ENCODE measurements around the gene USP16. TPM values are rescaled to one million over a fixed set of nuclear protein-coding genes. Genes with fewer than 3 reads are reported as not detected.

The USP16 gene
- polyA plus RNA-seq, 6 donors from 2014 or later, result 18.2 to 31.9 (median 23.0) TPM

DNA sequence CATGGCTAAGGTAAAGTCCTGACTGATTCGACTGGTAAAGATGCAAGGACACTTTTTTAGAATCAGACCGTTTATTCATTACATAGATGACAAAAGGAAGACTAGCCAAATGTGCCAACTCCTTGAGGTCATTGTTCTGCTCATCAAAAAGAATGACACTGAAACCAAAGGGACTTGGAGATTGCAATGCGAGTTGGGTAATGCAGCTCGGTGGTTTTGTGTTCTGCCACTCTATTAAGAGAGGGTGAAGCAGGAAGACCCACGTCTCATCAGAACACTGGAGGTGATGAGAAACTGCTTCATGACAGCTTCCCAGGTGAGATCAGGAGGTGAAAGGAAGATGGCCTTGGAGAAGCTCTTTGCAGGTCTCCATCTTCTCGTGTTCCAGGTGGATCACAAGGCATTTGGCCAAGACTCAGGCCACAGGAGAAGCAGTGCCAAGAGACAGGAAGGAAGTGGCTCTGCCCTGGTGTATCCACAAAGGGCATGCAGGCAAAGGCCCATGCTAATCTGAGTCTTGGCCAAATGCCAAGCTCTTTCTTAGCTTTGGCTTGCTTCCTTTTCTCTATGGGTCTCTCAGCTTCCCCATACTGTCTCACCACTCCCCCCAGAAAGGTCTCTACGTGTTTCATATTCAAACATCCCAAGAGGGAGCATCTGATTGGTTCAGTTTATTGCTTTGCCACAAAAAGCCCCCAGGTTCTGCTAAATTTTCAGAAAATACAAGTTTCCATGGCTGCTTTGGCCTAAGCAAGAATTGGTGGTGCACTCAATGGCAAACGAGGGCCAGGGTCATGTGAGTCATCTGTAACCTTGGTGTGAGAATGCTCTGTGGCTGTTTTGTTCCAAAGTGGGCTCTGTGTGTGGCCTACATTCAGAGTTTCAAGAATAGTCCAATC lies 54.6 kb downstream of the USP16 start:
- H3K27me3 Mint-ChIP-seq, result no peaks in the 10 kb centered on the region
- H3K9me3 Mint-ChIP-seq, result peaks cover 0 to 4% (median 0%) of the 10 kb centered on the region in 7 donors
- H3K4me3 Mint-ChIP-seq, result peak overlapping the region; percentile 36 to 99 (median 67)
- ATAC-seq (ENCODE audit: low read depth in 2 of 2) (peak; percentile 43 to 58), DNase-seq (peak; percentile 47)
- H3K27ac Mint-ChIP-seq, result peak overlapping the region; percentile 64 to 94 (median 74)
- peaks cover 33 to 44% (median 38%) of the 10 kb centered on the region in 3 donors for H3K4me1 Mint-ChIP-seq
- H3K36me3 Mint-ChIP-seq, result no peaks in the 10 kb centered on the region

DNA sequence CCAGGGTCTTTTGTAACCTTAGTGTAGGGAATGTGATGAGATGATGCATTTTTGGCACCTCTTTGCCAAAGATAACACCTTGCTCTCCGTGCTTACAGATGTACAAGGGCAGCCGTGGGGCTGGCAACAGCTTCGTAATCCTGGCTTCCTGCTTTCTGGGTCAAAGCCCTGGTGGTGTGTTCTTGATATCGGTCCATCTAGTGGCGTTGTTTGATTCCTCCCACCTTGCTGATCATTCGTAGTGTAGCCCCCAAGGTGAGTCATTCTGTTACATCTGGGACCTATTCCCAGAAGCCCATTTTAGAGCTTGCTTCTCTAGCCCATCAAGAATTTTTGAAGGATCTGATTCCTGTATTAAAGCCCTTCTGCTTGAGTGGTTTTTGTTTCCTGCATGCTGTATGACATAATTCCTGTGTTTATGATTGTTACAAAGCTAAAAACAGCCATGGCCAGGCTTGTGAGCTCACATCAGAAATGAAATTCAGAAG lies 56.0 kb downstream of the USP16 start:
- H3K36me3 Mint-ChIP-seq, result no peaks in the 10 kb centered on the region
- ATAC-seq (ENCODE audit: low read depth in 2 of 2), result no peak
- no peaks in the 10 kb centered on the region for H3K27me3 Mint-ChIP-seq
- H3K9me3 Mint-ChIP-seq, result peaks cover 0 to 3% (median 0%) of the 10 kb centered on the region in 7 donors
- H3K4me1 Mint-ChIP-seq, result peaks cover 29 to 41% (median 38%) of the 10 kb centered on the region in 3 donors
- no peak for DNase-seq
- H3K4me3 Mint-ChIP-seq, result peak overlapping the region in 4 of 8 donors; percentile 20 to 74 (median 58)
- H3K27ac Mint-ChIP-seq, result peak overlapping the region in 4 of 6 donors; percentile 59 to 80 (median 75)

DNA sequence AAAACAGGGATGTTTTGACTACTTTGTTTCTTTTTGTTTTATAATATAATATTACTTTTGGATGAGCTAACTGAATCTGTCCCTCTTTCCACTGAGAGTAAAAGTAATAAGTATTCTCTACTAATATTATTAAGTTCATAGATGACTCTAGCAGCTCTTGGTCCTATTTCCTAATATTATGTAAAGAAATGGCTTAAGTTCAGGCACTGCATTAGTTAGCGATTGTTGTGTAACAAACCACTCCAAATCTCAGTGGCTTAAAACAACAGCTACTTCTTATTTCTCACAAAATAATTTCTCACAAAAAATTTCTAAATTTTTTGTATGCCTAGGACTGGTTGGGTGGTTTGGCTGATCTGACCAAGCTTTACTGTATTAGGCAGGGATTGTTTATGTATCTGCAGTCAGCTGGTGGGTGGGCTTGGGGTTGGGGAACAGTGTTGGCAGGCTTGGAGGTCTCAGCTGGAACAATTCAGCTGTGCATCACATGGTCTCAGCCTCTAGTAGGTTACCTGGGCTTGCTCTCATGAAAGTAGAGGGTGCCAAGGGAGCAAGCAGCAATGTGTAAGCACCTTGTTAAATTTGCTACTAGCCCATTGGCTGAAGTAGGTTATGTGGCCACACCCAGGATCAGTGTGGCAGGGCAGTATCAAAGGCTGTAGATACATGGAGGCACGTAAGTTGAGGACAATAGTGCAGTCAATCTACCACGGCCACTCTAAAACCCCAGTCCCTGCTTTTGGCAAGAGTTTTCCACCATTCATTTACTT lies 57.8 kb downstream of the USP16 start:
- H3K9me3 Mint-ChIP-seq, result no peaks in the 10 kb centered on the region
- peak overlapping the region in 2 of 6 donors; percentile 15 to 27 for H3K27ac Mint-ChIP-seq
- DNase-seq (no peak), ATAC-seq (ENCODE audit: low read depth in 2 of 2) (no peak)
- H3K4me1 Mint-ChIP-seq, result peaks cover 28 to 31% (median 29%) of the 10 kb centered on the region in 3 donors
- H3K27me3 Mint-ChIP-seq, result no peaks in the 10 kb centered on the region
- H3K36me3 Mint-ChIP-seq, result peaks cover 0 to 7% of the 10 kb centered on the region in 2 donors
- peak overlapping the region in 1 of 8 donors; percentile 59 for H3K4me3 Mint-ChIP-seq

DNA sequence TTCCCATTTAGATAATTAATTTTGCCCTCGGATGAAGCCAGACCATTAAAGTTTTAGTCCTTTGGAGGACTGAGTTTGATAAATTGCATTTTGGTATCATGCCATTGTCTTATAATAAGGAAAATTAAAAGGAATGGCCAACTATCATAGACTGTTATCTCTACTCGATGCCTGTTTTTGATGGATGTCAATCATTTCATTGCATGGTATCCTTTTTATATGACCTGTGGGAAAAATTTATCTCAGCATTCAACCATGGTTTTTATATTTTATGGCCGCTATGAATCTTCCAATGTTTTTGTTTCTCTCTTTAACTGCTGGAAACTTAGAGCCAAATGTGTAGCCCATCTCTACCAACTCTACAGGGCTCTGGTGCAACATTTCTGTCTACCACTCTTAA lies 58.8 kb downstream of the USP16 start:
- DNase-seq (no peak), ATAC-seq (ENCODE audit: low read depth in 2 of 2) (no peak)
- no peak overlapping the region for H3K27ac Mint-ChIP-seq
- H3K9me3 Mint-ChIP-seq, result no peaks in the 10 kb centered on the region
- H3K4me3 Mint-ChIP-seq, result no peak overlapping the region
- H3K4me1 Mint-ChIP-seq, result peaks cover 22 to 25% (median 23%) of the 10 kb centered on the region in 3 donors
- no peaks in the 10 kb centered on the region for H3K27me3 Mint-ChIP-seq
- H3K36me3 Mint-ChIP-seq, result peaks cover 0 to 7% of the 10 kb centered on the region in 2 donors

DNA sequence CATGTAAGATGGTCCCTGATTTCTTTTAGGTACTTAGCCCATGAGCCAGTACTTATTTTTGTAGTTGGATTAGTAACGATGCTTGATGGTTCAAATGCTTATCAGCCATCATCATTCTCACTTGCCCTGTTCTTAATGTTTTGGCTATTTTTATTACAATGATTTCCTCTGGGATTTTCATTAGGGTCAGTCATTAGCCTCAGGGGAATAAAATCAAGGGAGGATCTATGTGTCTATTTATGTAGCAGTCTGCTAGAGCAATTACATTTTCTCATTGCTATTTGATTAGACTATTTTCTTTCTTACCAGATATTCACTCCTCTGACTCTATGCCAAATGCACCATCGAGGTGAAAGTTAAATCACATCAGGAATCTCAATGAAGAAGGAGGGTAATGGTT lies 59.9 kb downstream of the USP16 start:
- H3K4me1 Mint-ChIP-seq, result peaks cover 13 to 14% (median 13%) of the 10 kb centered on the region in 3 donors
- no peaks in the 10 kb centered on the region for H3K27me3 Mint-ChIP-seq
- H3K27ac Mint-ChIP-seq, result no peak overlapping the region
- H3K36me3 Mint-ChIP-seq, result peaks cover 0 to 7% of the 10 kb centered on the region in 2 donors
- H3K4me3 Mint-ChIP-seq, result no peak overlapping the region
- no peak for DNase-seq
- no peaks in the 10 kb centered on the region for H3K9me3 Mint-ChIP-seq
- ATAC-seq (ENCODE audit: low read depth in 2 of 2), result no peak

DNA sequence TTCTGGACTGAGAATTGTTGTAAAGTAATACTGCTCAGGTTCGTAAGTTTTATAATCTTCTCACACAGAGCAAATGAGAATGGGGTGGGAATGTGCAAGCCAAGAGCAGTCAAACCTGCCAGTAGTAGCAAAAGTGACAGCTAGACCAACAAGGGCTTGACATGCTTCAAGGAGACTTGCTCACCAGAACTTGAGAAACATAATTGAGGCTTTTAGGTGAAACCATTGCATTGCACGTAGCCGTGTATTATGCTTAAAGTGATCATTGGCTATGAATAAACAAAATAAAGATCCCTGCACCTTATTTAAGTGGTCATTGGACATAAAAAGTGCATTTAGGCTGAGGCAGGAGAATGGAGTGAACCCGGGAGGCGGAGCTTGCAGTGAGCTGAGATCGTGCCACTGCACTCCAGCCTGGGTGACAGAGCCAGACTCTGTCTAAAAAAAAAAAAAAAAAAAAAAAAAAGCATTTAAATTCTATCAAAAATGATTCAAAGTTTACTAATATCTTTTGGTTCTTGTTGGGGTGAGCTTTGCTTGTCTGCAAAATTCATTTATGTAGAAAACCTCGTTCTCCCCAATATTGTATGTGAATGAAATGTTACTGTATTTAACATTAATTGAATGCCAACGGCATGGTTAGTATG lies 60.8 kb downstream of the USP16 start:
- Mint-ChIP-seq H3K4me3 (no peak overlapping the region), H3K27me3 (no peaks in the 10 kb centered on the region), H3K9me3 (no peaks in the 10 kb centered on the region), H3K27ac (no peak overlapping the region), H3K36me3 (peaks cover 0 to 7% of the 10 kb centered on the region in 2 donors), H3K4me1 (peaks cover 5 to 8% (median 7%) of the 10 kb centered on the region in 3 donors)
- DNase-seq (no peak), ATAC-seq (ENCODE audit: low read depth in 2 of 2) (no peak)

DNA sequence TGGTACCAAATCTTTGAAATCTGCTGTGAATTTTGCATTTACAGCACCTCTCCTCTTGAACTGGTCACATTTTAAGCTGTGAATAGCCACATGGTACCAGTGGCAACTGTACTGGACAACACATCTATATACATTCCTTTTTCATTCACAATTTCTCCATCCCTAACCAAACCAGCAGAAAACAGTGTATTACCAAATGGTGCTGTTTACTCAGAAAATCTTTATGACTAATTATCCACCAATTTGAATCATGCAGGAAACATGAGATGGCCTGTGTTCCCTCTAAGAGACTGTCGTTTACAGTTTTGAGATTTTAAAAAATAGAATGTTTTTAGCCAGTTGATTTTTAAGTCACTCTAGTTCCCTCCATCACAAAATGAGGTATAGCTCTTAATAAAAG lies 66.6 kb downstream of the USP16 start:
- ATAC-seq (ENCODE audit: low read depth in 2 of 2), result no peak
- H3K4me1 Mint-ChIP-seq, result peaks cover 0 to 3% (median 0%) of the 10 kb centered on the region in 3 donors
- H3K4me3 Mint-ChIP-seq, result no peak overlapping the region
- H3K27ac Mint-ChIP-seq, result no peak overlapping the region
- H3K36me3 Mint-ChIP-seq, result peaks cover 5 to 7% of the 10 kb centered on the region in 2 donors
- no peak for DNase-seq
- no peaks in the 10 kb centered on the region for H3K9me3 Mint-ChIP-seq
- no peaks in the 10 kb centered on the region for H3K27me3 Mint-ChIP-seq

DNA sequence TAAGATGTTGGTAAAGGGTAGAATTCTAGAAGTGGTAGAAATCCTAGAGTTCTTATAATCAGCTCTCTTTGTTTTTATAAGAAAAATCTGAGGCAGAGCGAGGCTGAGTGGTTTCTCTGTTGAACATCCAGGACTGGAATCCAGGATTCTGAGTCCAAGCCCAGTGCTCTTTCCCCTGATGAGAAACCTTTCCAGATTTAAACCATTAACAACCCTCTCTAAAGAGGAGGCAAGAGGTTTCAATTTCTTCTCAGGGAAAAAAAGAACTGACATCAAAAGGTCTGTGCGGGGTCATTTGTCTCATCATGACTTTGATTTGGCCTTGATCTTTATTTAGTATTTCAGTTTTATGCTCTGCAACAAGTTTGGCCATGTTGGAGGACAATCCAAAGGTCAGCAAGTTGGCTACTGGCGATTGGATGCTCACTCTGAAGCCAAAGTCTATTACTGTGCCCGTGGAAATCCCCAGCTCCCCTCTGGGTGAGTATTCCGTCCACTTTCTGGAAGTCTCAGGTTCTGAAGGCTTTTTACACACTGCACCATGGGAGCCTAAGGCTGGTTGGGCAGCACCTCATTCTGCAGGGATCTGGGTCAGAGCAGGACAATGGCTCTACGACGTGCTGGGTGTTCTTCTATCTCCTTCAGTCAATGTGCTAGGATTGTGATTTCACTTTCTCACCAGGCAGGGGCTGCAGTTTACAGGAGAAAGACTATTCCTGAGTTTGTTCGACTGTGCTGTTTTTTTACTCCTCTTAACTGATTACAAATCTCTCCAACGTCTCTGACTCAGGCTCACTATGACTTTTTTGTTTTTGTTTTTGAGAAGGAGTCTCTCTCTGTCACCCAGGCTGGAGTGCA lies 67.9 kb downstream of the USP16 start:
- H3K4me1 Mint-ChIP-seq, result peaks cover 0 to 3% (median 0%) of the 10 kb centered on the region in 3 donors
- no peak overlapping the region for H3K4me3 Mint-ChIP-seq
- ATAC-seq (ENCODE audit: low read depth in 2 of 2) (no peak), DNase-seq (no peak)
- H3K27me3 Mint-ChIP-seq, result no peaks in the 10 kb centered on the region
- H3K9me3 Mint-ChIP-seq, result no peaks in the 10 kb centered on the region
- peaks cover 0 to 5% of the 10 kb centered on the region in 2 donors for H3K36me3 Mint-ChIP-seq
- peak overlapping the region in 2 of 6 donors; percentile 36 to 86 for H3K27ac Mint-ChIP-seq

DNA sequence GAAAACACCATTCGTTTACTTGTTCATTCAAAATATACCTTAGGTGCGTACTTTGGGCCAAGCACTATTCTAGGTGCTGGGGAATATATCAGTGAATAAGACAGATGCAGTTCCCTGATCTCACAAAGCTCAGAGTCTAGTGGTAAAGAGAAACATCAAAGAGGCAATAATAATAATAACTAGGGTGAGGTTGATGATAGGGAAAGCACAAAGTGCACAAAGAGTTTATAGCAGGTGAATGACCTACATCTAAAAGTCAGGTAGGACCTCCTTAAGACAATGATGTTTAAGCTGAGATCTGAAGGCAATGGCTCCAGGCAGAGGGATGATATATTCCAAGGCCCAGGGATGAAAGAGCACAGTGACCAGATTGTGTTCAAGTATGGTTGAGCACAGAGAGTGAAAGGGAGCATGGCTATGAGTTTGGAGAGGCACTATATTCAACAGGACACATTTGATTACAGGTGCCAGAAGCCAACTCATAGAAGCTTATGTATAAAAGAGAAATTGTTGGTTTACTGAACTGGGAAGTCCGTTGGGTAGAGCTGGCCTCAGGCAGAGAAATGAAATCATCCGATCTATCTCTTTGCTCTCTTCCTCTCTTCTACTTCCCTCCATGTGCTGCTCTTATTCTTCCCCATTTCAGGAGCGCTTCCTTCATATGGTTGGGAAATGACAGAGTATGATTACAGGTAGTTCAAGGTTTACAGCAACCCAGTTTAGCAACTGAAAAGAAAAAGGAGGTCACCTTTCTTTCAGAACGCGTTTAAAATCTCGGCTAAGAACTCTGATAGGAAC lies 71.9 kb downstream of the USP16 start:
- Mint-ChIP-seq H3K4me3 (no peak overlapping the region), H3K9me3 (peaks cover 0 to 4% (median 0%) of the 10 kb centered on the region in 7 donors), H3K27me3 (no peaks in the 10 kb centered on the region), H3K4me1 (peaks cover 7 to 10% (median 7%) of the 10 kb centered on the region in 3 donors), H3K27ac (peak overlapping the region in 4 of 6 donors; percentile 11 to 36 (median 22)), H3K36me3 (peaks cover 5 to 8% of the 10 kb centered on the region in 2 donors)
- DNase-seq, result no peak
- no peak for ATAC-seq (ENCODE audit: low read depth in 2 of 2)

DNA sequence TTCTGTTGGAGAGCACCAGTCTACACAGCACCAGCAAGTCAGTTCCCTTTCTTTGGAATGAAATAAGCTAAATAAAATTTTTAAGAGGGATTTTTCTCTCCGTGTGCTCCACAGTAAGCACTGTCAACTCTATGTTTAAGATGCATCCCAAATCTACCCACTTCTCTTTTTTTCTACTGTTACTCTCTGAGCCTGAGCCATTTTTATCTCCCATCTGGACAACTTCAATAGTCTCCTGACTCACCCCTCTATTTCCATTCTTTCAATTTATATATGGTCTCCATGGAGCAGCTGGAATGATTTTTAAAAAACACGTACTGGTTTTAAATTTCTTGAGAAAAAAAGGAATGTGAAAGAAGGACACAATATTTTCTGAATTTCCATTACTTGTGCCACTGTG lies 73.7 kb downstream of the USP16 start:
- peaks cover 7 to 10% (median 7%) of the 10 kb centered on the region in 3 donors for H3K4me1 Mint-ChIP-seq
- H3K4me3 Mint-ChIP-seq, result no peak overlapping the region
- no peaks in the 10 kb centered on the region for H3K27me3 Mint-ChIP-seq
- no peak overlapping the region for H3K27ac Mint-ChIP-seq
- ATAC-seq (ENCODE audit: low read depth in 2 of 2) (no peak), DNase-seq (no peak)
- peaks cover 0 to 8% of the 10 kb centered on the region in 2 donors for H3K36me3 Mint-ChIP-seq
- peaks cover 0 to 4% (median 0%) of the 10 kb centered on the region in 7 donors for H3K9me3 Mint-ChIP-seq

DNA sequence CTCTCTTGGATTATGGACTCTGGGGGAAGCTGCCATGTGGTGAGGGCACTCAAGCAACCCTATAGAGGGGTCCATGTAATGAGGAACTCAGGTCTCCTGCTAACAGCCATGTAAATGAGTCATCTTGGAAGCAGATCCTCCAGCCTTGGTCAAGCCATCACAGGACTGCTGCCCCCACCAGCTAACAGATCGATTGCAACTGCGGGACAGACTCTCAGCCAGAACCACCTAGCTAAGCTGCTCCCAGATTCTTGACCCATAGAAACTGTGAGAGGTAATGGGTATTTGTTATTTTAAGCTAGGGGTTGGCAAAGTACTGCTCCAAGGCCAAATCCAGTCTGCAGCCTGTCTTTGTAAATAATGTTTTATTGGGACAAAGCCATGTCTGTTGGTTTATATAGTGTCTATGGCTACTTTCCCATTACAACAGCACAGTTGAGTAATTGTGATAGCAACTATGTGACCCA lies 78.4 kb downstream of the USP16 start:
- H3K36me3 Mint-ChIP-seq, result peaks cover 4 to 15% of the 10 kb centered on the region in 2 donors
- peaks cover 7 to 10% (median 7%) of the 10 kb centered on the region in 3 donors for H3K4me1 Mint-ChIP-seq
- DNase-seq, result no peak
- peaks cover 0 to 4% (median 0%) of the 10 kb centered on the region in 7 donors for H3K9me3 Mint-ChIP-seq
- no peak overlapping the region for H3K4me3 Mint-ChIP-seq
- H3K27ac Mint-ChIP-seq, result peak overlapping the region in 2 of 6 donors; percentile 41 to 67
- no peaks in the 10 kb centered on the region for H3K27me3 Mint-ChIP-seq
- no peak for ATAC-seq (ENCODE audit: low read depth in 2 of 2)
